GM18507 (cell line): ENCODE data around the gene SPI1.
A peak's percentile ranks its signal among the peaks of the same experiment; 100 is the strongest.
"Not testable (repeated sequence)": the region's sequence is repeated elsewhere in the genome, so short reads cannot be mapped to it uniquely, and the experiment has no call there.

Experiments
- DNase-seq: peaks from one replicate; pipeline ENCODE4 v3.0.0; 2011; ENCODE audit warnings: low read depth; ENCODE audit not compliant: insufficient read length; ENCODE audit errors: extremely low spot score
- FAIRE-seq: peaks from 2 replicates; lab custom pipeline; 2011; peaks lifted over from hg19 to GRCh38; lab: Jason Lieb, UNC

Gene SPI1

DNA sequence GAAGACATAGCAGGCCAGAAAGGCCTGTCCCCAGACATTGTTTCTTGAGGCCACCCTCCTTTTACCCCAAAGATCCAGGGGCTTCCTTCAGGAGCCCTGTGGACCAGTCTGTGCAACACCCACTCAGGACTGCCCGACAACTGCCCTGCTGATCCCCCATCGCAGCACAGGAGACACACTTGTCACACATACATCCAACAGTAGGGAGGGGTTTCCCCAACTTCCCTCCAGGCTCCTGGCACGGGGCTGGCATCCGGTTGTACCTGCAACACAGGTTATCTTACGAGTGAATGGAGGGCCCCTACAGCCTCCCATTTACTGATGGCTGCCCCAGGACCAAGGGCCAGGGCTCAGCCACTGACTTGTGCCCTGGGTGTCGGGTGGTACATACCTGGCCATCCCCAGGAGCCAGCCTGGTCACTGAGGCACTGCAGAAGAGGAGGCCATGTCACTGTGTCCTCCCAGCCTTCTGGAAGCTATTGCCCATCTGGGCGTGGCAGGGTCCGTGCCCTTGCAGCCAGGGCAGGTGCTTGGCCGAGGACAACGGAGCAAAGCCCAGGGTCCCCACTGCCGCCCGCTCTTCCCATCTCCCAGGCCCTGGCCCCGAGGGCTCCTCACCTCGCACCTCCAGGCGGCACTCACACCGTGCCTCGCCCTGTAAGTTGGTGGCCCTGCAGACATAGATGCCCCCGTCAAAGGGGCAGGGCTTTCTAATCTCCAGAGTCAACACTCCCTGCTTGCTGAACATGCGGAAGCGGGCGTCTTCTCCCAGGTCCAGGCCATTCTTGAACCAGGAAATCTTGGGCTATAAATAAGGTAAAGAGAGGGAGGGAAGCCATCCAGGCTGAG lies 46.7 kb downstream of the SPI1 start:
- DNase-seq (no peak), FAIRE-seq (no peak)

DNA sequence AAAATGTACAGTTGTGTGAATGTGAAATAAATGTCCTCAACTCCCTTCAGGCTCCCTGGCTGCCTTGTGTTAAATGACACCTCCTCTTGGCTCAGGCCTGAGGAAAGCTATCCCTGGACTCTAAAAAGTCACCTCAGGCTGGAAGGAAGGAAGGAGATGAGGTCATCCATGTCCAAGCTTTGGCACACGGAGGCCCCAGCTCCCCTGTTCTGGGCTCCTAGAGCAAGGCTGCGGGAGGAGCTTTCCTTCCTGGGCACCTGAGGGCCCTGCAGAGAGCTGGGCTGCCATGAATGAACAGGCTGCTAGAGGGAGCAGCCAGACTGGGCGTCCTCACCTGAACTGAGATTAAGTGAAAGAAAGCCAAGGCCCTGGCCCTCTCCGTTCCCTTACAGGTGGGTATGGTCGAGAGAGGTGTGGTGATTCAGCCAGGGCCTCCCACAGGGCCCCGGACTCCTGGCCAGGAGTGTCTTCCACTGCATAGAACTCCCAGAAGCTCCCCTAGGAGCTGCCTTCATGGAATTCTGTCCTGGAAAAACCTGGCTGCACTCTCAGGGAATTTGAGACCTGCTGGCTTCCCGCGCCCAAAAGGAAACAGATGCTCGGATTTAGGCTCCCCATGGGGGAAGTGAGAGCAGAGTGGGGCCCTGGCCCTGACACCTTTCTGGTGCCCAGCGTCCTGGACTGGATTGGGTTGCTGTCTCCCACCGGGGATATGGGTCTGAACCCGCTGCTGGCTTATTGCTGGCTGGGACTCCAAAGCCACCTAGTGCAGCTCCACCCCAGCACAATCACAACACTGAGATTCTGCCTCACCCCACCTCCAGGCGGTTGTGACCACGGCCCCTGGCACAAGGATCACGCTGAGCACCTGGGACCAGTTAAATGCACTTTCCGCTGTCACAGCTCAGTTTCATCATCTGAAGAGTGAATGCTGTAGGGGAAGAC lies 48.1 kb downstream of the SPI1 start:
- DNase-seq (no peak), FAIRE-seq (no peak)

DNA sequence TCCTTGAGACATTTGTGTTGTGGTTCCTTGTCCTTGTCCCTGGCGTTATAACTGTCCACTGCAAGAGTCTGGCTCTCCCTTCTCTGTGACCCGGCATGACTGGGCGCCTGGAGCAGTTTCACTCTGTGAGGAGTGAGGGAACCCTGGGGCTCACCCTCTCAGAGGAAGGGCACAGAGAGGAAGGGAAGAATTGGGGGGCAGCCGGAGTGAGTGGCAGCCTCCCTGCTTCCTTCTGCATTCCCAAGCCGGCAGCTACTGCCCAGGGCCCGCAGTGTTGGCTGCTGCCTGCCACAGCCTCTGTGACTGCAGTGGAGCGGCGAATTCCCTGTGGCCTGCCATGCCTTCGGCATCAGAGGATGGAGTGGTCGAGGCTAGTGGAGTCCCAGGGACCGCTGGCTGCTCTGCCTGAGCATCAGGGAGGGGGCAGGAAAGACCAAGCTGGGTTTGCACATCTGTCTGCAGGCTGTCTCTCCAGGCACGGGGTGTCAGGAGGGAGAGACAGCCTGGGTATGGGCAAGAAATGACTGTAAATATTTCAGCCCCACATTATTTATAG lies 48.8 kb downstream of the SPI1 start:
- DNase-seq (no peak), FAIRE-seq (no peak)

DNA sequence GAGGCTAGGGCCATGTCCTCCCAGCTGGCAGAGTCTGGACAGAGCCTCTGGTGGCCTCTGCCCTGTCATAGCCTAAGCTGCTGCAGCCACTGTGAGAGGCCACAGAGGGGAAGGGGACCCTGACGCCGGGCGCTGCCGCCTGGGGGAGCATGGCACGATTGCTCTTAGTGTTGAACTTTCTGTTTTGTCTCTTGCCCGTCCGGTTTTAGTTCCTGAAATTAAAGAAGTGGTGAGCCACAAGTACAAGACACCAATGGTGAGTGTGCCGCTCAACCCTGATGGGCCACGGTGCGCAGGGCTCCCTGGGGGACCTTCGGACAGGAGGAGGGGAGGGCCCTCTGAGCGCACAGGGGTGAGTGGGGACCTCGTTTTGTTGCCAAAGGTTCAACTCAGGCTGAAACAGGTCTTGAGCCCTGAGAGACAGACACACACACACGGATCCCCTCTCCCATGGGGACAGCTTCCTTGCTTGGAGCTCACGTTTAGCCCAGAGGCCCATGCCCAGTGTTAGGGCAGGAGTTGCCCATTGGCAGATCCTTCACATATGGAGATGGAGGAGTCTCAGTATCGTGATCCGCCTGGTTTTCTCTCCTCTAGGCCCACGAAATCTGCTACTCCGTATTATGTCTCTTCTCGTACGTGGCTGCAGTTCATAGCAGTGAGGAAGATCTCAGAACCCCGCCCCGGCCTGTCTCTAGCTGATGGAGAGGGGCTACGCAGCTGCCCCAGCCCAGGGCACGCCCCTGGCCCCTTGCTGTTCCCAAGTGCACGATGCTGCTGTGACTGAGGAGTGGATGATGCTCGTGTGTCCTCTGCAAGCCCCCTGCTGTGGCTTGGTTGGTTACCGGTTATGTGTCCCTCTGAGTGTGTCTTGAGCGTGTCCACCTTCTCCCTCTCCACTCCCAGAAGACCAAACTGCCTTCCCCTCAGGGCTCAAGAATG lies 49.6 kb downstream of the SPI1 start:
- FAIRE-seq = peak; percentile 86
- peak; percentile 47 for DNase-seq

DNA sequence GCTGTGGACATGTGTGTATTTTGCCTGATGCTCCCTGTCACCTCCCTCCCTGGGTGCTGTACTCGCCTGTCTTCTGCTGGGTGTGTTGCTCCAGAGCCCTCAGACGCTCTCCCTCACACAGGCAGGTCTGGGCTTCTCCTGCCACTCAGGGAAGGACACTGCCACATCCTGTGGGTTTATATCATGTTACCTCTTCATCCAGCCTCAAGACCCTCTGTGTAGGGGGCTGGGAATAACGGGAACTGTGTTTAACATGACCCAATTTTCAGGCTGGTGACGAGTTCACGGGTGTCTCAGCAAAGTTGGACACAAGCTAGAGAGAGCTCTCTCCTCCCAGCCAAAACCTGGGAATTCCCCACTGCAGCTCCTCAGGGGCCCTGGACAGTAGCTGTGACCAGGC lies 50.4 kb downstream of the SPI1 start:
- DNase-seq (no peak), FAIRE-seq (no peak)

DNA sequence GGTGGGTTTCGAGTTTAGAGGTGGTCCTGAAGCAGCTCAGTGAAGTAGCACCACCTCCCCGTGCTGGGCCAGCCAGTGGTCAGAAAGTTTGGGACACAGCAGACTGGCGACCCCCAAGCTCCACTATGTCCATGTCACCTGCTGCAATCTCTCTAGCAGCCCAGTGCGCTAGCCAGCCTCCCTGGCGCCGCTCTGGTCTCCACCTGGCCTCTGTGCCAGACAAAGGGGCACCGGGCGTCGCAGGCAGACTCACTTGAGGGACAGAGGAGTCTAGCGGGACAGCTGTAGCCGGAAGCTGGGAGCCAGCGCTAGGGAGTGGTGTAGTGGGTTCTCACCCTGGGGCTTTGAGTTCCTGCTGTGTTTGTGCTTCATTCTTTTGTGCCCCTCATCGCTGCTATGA lies 51.3 kb downstream of the SPI1 start:
- no peak for FAIRE-seq
- DNase-seq = no peak

DNA sequence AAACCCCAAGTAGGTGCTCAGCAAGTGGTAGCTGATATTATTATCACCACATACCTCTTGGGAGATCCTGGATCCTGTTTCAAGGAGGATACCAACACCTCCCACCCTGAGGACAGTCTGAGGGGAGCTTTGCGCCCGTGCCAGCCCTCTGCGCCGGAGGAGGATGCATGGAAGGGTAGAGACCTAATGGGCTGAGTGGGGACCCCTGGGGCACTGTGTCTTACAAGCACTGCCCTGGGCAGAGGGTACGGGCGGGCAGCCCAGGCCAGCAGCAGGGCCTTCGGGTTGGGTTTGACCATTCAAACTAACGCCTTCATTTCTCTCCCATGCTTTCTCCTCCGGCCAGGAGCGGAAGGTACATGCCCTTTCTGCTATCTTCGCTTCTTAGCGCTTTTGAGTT lies 52.1 kb downstream of the SPI1 start:
- no peak for FAIRE-seq

DNA sequence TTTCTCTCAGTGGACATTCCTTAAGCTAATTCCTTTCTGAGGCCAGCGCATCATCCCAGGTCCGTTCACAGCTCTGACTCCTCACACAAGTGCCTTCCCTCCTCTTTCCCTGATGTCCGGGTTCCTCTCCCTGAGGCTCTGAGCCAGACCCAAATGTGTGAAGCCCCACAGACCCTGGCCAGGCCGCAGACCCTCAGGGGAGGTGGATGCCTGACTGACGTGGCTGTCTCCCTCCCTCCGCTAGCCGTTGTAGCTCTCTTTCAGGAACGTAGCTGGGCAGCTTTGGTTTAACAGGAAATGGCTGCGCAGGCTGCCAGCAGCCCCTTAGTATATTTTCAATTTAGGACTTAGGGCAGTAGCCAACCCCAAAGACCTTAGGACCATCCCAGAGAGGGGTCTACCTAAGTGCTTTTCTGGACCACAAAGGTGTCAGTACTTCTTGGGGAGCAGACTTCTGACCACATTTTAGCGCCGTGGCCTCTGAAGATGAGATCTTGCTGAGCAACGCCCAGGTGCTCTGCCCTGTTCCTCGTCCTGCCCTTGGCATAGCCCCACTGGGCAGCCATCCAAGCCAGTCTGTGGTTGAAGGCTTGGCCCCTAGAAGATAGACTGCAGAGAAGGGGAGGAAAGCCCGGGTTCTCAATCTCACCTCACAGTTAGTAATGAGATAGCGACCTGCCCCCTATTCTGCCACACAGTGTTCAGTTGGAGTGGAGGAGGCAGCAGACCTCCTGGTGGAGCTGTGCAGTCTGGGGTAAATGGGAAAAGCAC lies 52.9 kb downstream of the SPI1 start:
- FAIRE-seq (no peak), DNase-seq (no peak)

More for the DNA sequence above, 52.1 kb downstream of the SPI1 start:
- DNase-seq = no peak

DNA sequence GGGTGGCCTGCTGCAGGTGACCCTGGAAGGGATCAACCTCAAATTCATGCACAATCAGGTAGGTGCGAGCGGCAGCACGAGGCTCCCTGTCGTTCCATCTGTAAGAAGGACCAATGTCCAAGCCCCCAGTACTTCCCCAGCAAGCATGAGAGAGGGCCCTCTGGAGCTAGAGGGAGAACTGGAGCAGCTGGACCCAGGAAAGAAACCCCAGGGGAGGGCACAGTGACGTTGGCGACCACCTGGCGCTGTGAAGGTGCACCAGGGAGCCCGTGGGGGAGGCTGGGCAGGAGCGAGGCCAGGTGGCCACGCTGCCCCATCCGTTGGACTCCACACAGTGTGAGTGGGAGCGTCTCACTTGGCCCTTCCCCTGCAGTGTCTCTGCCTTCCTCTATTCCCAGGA lies 53.8 kb downstream of the SPI1 start:
- FAIRE-seq = no peak
- no peak for DNase-seq

DNA sequence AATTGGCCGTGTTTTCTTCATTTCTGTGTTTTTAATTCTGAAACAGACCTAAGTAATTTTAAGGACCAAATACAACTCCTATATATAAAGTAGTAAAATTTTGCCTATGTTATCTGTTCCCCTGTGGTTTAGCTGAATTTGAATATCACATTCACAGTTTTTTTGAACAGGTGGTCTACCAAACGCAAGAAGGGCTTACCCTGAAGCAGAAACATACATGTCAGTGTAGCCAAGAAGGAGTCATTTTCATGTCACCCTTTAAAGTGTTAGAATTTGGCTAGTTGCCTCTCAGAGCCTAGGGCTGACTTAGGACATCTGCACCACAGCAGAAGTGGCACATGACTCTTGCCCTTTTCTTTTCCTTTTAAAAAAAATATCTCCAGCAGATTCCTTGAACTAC lies 60.2 kb downstream of the SPI1 start:
- no peak for FAIRE-seq
- no peak for DNase-seq

DNA sequence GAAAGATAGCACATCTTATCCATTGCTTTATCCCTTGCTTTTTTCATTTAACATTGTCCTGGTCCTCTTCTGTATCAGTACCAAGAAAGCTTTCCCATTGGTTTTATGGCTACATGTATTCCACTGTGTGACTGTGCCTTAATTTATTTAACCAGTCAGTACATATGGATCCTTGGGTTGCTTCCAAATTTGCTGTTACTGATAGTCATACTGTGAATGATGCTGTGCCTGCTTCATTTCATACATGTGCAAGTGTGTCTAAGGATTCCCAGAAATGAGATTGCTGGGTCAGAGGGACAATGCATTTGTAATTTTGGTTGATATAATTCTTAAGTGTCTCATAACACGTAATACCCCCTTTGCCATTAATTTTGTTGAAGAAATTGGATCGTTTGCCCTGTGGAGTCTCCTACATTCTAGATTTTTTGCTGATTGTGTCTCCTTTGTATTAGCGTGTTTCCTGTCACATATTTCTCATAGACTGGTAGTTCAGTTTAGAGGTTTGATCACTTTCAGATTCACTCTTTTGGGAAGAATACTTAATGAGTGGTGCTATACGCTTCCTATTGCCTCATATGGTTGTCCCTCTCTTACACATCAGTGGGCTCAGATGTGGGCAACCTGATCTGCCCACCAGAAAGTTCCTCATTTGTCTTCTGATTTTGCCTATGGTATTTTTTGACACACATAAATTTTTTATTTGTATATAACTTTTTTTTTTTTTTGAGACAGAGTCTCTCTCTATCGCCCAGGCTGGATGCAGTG lies 61.1 kb downstream of the SPI1 start:
- peak; percentile 75 for FAIRE-seq
- no peak for DNase-seq

DNA sequence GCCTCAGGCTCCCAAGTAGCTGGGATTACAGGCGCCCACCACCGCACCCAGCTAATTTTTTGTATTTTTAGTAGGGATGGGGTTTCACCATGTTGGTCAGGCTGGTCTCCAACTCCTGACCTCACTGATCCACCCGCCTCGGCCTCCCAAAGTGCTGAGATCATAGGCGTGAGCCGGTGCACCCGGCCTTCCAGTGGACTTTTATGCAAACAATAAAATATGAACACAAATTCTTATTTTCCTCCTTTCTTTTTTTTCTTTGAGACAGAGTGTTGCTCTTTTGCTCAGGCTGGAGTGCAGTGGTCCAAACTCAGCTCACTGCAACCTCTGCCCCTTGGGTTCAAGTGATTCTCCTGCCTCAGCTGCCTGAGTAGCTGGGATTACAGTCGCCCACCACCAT lies 61.8 kb downstream of the SPI1 start:
- not testable (repeated sequence) for FAIRE-seq, DNase-seq

DNA sequence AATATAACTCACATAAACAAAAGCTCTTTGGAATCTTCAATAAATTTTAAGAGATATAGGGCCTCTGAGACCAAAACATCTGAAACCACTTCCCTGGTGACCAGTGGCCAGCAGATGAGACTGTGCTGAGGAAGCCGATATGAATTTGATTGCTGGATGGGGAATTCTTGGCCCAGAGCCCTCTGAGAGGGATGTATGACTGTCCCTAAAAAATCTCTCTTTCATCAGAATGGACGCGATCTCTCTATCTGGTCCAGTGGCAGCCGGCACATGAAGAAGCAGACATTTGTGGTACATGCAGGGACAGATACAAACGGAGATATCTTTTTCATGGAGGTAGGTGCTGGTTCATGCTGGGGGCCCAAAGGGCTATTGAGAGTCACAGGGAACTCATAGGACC lies 63.4 kb downstream of the SPI1 start:
- no peak for FAIRE-seq
- no peak for DNase-seq

DNA sequence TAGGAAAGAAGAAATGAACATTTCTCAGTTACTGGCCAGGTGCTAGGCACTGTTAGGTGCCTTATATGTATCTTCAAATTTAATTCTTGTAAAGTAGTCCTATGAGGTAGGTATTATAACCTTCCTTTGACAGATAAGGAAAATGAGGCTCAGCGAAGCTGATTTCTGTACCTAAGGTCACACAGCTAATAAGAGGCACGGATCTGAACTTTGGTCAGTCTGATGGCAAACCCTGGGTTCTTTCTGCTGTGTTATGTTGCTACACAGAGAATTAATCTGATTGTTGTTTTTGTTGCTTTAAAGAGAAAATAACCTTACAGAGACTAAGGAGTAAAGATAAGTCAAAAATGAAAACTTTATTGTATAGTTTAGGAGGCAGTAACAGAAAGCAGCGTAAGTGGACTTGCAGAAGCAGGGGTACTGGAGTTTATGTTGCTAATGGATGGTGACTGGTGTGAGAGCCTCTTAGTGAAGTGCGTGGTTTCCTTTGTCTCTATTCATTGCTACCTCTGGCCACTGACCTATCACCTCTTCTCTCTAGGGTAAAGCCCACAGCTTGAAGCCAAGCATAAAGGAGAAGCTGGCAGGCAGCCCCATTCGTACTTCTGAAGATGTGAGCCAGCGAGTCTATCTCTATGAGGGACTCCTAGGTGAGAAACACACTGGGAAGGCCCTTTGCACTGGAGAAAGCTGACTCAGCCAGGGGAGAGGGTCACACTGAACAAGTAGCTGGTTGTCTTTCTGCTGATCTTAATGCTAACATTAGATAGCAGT lies 70.1 kb downstream of the SPI1 start:
- no peak for DNase-seq
- no peak for FAIRE-seq

DNA sequence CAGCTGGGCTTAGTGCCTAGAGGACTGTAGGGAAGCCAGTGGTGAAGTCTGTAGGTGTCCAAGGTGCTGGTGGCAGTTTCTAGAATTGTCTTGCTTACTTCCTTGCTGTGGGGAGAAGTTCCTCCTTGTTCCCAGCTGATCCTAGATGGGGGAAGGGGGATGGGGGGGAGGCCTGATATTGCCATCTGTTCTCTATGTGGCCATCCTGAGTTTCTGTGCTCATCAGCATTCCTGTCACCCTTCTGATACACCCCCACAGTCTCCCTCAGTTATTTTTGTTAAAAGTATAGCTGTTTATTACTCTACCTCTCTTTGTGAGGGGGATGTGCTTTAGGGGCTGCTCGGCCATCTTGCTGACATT lies 71.9 kb downstream of the SPI1 start:
- FAIRE-seq (no peak), DNase-seq (no peak)

DNA sequence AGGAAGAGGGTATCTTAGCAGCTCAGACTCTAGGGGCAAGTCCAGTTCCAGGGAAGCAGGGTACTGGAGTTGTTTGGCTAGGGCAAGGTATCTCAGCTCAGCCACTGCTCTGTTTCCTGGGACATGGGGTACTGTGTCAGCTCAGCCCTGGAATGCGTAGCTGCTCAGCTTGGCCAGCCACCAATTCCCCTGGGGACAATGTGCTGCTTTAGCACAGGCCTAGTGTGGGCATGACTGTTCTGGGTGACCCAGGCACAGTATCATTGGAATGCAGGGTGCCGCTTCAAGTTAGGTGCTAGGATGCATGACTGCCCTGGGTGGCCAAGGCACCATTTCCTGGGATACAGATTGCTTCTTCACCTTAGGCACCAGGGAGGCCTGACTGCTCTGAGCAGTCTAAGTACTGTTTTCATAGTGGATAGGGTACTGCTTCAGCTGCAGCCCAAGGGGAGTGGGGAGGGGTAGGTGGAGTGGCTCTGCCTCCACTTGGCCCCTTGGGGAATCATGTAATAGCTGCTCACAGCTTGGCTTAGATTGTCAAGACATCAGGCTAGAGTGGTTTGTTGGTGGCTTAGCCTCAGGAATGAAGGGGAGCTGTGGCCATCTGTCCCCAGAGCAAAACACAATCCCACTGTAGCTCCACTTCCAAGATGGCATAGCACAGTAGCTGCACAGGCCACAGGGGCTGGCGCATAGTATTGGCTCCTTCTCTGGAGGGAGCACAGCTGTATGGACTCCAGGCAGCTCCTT lies 72.4 kb downstream of the SPI1 start:
- DNase-seq (no peak), FAIRE-seq (no peak)
